ENCODE results near the gene DOK1.

The DOK1 gene

GRCh38 chr2:74534411-74534810 lies 20.1 kb upstream of the DOK1 start:
- H3K4me1 ChIP-seq (ENCODE audit: low read depth, poor library complexity, severe bottlenecking), result peaks cover 12% of the 10 kb centered on the region
- H3K27me3 ChIP-seq (ENCODE audit: insufficient read depth, low read depth), result no peaks in the 10 kb centered on the region; the same call in 1 of the 2 replicates
- H3K4me2 ChIP-seq, result no peak overlapping the region
- H4K20me1 ChIP-seq (ENCODE audit: insufficient read depth), result no peaks in the 10 kb centered on the region
- H2AFZ ChIP-seq (ENCODE audit: low read depth), result no peak overlapping the region
- no peak overlapping the region for H3K4me3 ChIP-seq (IDR thresholded peaks at IDR 0.05; ENCODE audit: insufficient read depth, low read depth, low read length)
- no peak overlapping the region for H3K9ac ChIP-seq
- H3K79me2 ChIP-seq (ENCODE audit: insufficient read depth, low read depth), result peaks cover 8% of the 10 kb centered on the region; the same call in 1 of the 2 replicates
- TF ChIP-seq, protein P1, sequence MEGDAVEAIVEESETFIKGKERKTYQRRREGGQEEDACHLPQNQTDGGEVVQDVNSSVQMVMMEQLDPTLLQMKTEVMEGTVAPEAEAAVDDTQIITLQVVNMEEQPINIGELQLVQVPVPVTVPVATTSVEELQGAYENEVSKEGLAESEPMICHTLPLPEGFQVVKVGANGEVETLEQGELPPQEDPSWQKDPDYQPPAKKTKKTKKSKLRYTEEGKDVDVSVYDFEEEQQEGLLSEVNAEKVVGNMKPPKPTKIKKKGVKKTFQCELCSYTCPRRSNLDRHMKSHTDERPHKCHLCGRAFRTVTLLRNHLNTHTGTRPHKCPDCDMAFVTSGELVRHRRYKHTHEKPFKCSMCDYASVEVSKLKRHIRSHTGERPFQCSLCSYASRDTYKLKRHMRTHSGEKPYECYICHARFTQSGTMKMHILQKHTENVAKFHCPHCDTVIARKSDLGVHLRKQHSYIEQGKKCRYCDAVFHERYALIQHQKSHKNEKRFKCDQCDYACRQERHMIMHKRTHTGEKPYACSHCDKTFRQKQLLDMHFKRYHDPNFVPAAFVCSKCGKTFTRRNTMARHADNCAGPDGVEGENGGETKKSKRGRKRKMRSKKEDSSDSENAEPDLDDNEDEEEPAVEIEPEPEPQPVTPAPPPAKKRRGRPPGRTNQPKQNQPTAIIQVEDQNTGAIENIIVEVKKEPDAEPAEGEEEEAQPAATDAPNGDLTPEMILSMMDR (conservative IDR thresholded peaks at IDR 0.05; ENCODE audit: low read depth, low read length), result no peak
- no peaks in the 10 kb centered on the region for H3K36me3 ChIP-seq (ENCODE audit: insufficient read depth)
- no peak overlapping the region for H3K27ac ChIP-seq

- no peak overlapping the region for H3K27ac ChIP-seq
- no peaks in the 10 kb centered on the region for H3K36me3 ChIP-seq (ENCODE audit: insufficient read depth)
- H3K9ac ChIP-seq, result no peak overlapping the region
- peaks cover 12% of the 10 kb centered on the region for H3K4me1 ChIP-seq (ENCODE audit: low read depth, poor library complexity, severe bottlenecking)
- no peaks in the 10 kb centered on the region; the same call in 1 of the 2 replicates for H3K27me3 ChIP-seq (ENCODE audit: insufficient read depth, low read depth)
- 0 out of 2 replicates have a peak, but pooled peaks cover 8% of the 10 kb centered on the region for H3K79me2 ChIP-seq (ENCODE audit: insufficient read depth, low read depth)
- no peak overlapping the region for H3K4me2 ChIP-seq
- H4K20me1 ChIP-seq (ENCODE audit: insufficient read depth), result no peaks in the 10 kb centered on the region
- TF ChIP-seq, protein P1 (conservative IDR thresholded peaks at IDR 0.05; ENCODE audit: low read depth, low read length), result no peak
- no peak overlapping the region for H3K4me3 ChIP-seq (IDR thresholded peaks at IDR 0.05; ENCODE audit: insufficient read depth, low read depth, low read length)
- H2AFZ ChIP-seq (ENCODE audit: low read depth), result no peak overlapping the region
Measured at GRCh38 chr2:74535440-74535965, 19.0 kb upstream of the DOK1 start.

DNA sequence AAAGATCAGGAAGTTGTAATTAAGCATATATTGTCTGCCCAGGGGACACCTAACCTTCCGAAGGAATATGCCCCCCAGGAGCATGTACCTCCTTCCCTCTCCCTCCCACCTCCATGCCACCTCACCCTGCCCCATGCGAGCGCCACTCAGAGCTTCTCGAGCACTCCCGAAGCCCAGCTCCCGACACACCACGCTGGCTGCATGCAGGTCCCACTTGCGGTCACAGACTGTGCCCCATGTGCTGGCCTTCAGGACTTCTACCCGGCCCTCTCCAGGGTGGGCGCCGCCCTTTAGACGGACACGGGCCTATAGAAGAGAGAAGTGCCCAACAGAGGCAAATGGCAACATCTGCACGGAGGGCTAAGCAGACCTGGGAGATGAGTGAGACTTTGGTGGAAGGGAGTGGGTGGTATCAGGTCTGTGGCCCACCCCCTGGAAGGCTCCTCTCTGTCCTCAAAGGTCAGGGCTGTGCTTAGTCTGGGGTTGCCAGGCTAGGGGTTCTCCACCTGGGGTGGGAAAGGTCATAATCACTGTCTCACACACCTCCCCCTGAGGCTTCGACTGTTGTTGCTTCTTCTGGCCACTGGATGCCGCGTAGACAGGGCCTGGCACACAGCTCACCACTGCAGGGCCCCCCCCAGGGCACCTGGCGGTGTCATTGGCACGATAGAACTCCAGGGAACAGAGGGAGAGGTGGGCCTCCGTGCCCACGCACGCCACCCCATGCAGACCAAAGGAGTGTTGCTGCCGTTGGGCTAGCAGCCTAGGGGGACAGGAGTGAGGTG lies 18.2 kb upstream of the DOK1 start:
- TF ChIP-seq, protein P1 (conservative IDR thresholded peaks at IDR 0.05; ENCODE audit: low read depth, low read length), result no peak
- H3K4me3 ChIP-seq (IDR thresholded peaks at IDR 0.05; ENCODE audit: insufficient read depth, low read depth, low read length), result no peak overlapping the region
- no peaks in the 10 kb centered on the region for H3K36me3 ChIP-seq (ENCODE audit: insufficient read depth)

GRCh38 chr2:74537140-74537539 lies 17.4 kb upstream of the DOK1 start:
- no peak overlapping the region for H3K9ac ChIP-seq
- no peak overlapping the region for H2AFZ ChIP-seq (ENCODE audit: low read depth)
- no peaks in the 10 kb centered on the region for H3K36me3 ChIP-seq (ENCODE audit: insufficient read depth)
- no peak overlapping the region for H3K4me2 ChIP-seq
- no peak overlapping the region for H3K27ac ChIP-seq
- H3K27me3 ChIP-seq (ENCODE audit: insufficient read depth, low read depth), result no peaks in the 10 kb centered on the region; the same call in 1 of the 2 replicates
- no peaks in the 10 kb centered on the region for H4K20me1 ChIP-seq (ENCODE audit: insufficient read depth)
- no peaks in the 10 kb centered on the region for H3K4me1 ChIP-seq (ENCODE audit: low read depth, poor library complexity, severe bottlenecking)
- H3K4me3 ChIP-seq (IDR thresholded peaks at IDR 0.05; ENCODE audit: insufficient read depth, low read depth, low read length), result no peak overlapping the region
- no peaks in the 10 kb centered on the region for H3K79me2 ChIP-seq (ENCODE audit: insufficient read depth, low read depth)
- TF ChIP-seq, protein P1 (conservative IDR thresholded peaks at IDR 0.05; ENCODE audit: low read depth, low read length), result no peak

More for the DNA sequence above, 18.2 kb upstream of the DOK1 start:
- peaks cover 6% of the 10 kb centered on the region for H3K4me1 ChIP-seq (ENCODE audit: low read depth, poor library complexity, severe bottlenecking)
- no peak overlapping the region for H3K9ac ChIP-seq
- no peaks in the 10 kb centered on the region for H4K20me1 ChIP-seq (ENCODE audit: insufficient read depth)
- no peak overlapping the region for H2AFZ ChIP-seq (ENCODE audit: low read depth)
- H3K27me3 ChIP-seq (ENCODE audit: insufficient read depth, low read depth), result no peaks in the 10 kb centered on the region; the same call in 1 of the 2 replicates
- H3K79me2 ChIP-seq (ENCODE audit: insufficient read depth, low read depth), result 0 out of 2 replicates have a peak, but pooled peaks cover 2% of the 10 kb centered on the region
- no peak overlapping the region for H3K27ac ChIP-seq
- H3K4me2 ChIP-seq, result no peak overlapping the region
